Esophagus muscularis mucosa (tissue), 4 donors: Measurements from ENCODE around the gene COL4A1. TPM values are rescaled to one million over a fixed set of nuclear protein-coding genes. Genes with fewer than 3 reads are reported as not detected.
A peak's percentile ranks its signal among the peaks of the same experiment; 100 is the strongest.

ENCODE experiments used
- DNase-seq: peaks from one replicate; pipeline ENCODE4 v3.0.0-alpha.2; 2017; ENCODE audit errors: extremely low spot score
- H3K27ac ChIP-seq, 4 donors: fragments of 200-600 bp; sonication (generic); replicated peaks in 1 of 4; 1 replicate in 3 of 4; 2 replicates in 1 of 4; pipeline ENCODE4 v1.5.1; 2016 to 2019; ENCODE audit warnings: mild to moderate bottlenecking in 1 of 4
- H3K27me3 ChIP-seq, 4 donors: fragments of 200-600 bp; sonication (generic); one replicate each; pipeline versions ENCODE4 v1.5.1 to v1.6.0; 2016 to 2019
- H3K36me3 ChIP-seq, 4 donors: fragments of 200-600 bp; sonication (generic); one replicate each; pipeline ENCODE4 v1.5.1; 2016 to 2019
- H3K4me1 ChIP-seq, 4 donors: fragments of 200-600 bp; sonication (generic); one replicate each; pipeline ENCODE4 v1.5.1; 2016 to 2019
- H3K4me3 ChIP-seq, 4 donors: fragments of 200-600 bp; sonication (generic); 1 replicate in 2 of 4; 2 replicates in 2 of 4; pipeline ENCODE4 v1.5.1; 2016 to 2019; ENCODE audit warnings: mild to moderate bottlenecking in 4 of 4, moderate library complexity in 1 of 4
- H3K9me3 ChIP-seq, 4 donors: fragments of 200-600 bp; sonication (generic); 1 replicate in 3 of 4; 2 replicates in 1 of 4; pipeline ENCODE4 v1.5.1; 2016 to 2019
- EP300 ChIP-seq: sonication (generic); formaldehyde crosslinking; IDR thresholded peaks from one replicate; pipeline ENCODE4 v1.6.1; 2017; ENCODE audit warnings: antibody characterized with exemption
- POLR2A ChIP-seq: fragments of 450-650 bp; IDR thresholded peaks from one replicate; pipeline ENCODE4 v1.6.1; 2017; ENCODE audit warnings: antibody characterized with exemption, moderate library complexity, mild to moderate bottlenecking, low read depth
- POLR2AphosphoS5 ChIP-seq, 2 donors: sonication (generic); formaldehyde crosslinking; IDR thresholded peaks; one replicate each; pipeline ENCODE4 v1.6.1; 2017; ENCODE audit warnings: antibody characterized with exemption in 2 of 2
- WGBS: methylation state at CpG from one replicate; pipeline ENCODE4 v1.1.5; 2018; 5-methylcytosine and 5-hydroxymethylcytosine counted together
- intact Hi-C: fragments of 100-400 bp; cut with DNase I; formaldehyde crosslinking; loops from one replicate; pipeline ENCODE4 v1.15.1; 2023
- total RNA-seq, 4 donors: library from RNA; depleted of rRNA; stranded (reverse); fragments of >200 nt; gene quantifications; one replicate each; pipeline versions ENCODE4 v1.1.0 to v1.2.1, GENCODE V29; 2016
- TF ChIP-seq, protein P1 (sequence below), 3 experiments: fragments of 200-600 bp in 2 of 3; fragments of 450-650 bp in 1 of 3; sonication (generic) in 2 of 3; IDR thresholded peaks; one replicate each; pipeline ENCODE4 v1.5.1; 2017 to 2019; ENCODE audit warnings: antibody characterized with exemption in 3 of 3, mild to moderate bottlenecking in 2 of 3, moderate library complexity in 1 of 3

COL4A1 gene
- total RNA-seq, 4 donors from 2014 or later: 328 to 578 (median 405) TPM

DNA sequence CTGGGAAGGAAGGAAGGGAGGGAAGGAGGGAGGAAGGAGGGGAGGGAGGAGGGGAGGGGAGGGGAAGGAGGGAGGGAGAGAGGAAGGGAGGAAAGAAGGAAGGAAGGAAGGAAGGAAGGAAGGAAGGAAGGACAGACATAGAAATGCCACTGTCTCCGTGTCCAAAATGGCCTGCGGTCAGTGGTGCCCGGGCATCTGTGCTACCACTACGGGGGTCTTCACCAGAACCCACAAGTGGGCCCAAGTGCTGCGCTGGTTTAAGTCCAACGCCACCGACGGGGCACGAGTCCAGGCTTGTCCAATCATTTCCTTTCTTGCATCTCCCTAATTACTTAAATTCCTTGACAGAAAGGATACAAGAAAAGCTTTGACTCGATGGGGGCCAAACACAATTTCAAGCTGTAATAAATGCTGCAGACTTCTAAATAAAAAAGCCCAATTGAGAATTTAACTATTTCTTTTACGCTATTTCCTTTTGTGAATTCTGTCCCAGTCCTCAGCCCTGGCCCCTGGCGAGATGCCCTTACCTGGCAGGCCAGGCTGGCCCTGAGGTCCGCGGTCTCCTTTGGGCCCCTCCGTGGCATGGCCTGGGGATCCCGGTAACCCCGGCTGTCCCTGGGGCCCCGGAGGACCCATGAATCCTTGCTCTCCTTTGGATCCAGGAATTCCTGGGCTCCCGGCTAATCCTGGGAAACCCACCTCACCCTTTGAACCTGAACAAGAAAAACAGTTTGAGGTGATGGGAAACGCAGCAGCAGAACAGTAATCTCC, 136.8 kb downstream of the COL4A1 start:
- intact Hi-C loops: no loop called here
- H3K9me3 ChIP-seq: no peaks in the 10 kb centered on the region
- peaks cover 67 to 100% (median 98%) of the 10 kb centered on the region in 4 donors for H3K36me3 ChIP-seq
- no peak for DNase-seq
- TF ChIP-seq POLR2AphosphoS5 (IDR thresholded peaks at IDR 0.05) (no peak), POLR2A (no peak), EP300 (no peak)
- TF ChIP-seq, protein P1, sequence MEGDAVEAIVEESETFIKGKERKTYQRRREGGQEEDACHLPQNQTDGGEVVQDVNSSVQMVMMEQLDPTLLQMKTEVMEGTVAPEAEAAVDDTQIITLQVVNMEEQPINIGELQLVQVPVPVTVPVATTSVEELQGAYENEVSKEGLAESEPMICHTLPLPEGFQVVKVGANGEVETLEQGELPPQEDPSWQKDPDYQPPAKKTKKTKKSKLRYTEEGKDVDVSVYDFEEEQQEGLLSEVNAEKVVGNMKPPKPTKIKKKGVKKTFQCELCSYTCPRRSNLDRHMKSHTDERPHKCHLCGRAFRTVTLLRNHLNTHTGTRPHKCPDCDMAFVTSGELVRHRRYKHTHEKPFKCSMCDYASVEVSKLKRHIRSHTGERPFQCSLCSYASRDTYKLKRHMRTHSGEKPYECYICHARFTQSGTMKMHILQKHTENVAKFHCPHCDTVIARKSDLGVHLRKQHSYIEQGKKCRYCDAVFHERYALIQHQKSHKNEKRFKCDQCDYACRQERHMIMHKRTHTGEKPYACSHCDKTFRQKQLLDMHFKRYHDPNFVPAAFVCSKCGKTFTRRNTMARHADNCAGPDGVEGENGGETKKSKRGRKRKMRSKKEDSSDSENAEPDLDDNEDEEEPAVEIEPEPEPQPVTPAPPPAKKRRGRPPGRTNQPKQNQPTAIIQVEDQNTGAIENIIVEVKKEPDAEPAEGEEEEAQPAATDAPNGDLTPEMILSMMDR (IDR thresholded peaks at IDR 0.05): no peak
- H3K27ac ChIP-seq: peak overlapping the region in 3 of 4 donors; percentile 20 to 46 (median 25)
- WGBS: 83% methylated on average over 20 of the region's 20 CpGs
- H3K4me1 ChIP-seq: peaks cover 0 to 12% (median 4%) of the 10 kb centered on the region in 4 donors
- no peaks in the 10 kb centered on the region for H3K27me3 ChIP-seq
- no peak overlapping the region for H3K4me3 ChIP-seq

- Histone ChIP-seq H3K36me3 (peaks cover 67 to 100% (median 98%) of the 10 kb centered on the region in 4 donors), H3K4me1 (peaks cover 0 to 12% (median 4%) of the 10 kb centered on the region in 4 donors), H3K27ac (peak overlapping the region; percentile 7 to 46 (median 19)), H3K27me3 (no peaks in the 10 kb centered on the region), H3K9me3 (no peaks in the 10 kb centered on the region), H3K4me3 (no peak overlapping the region)
- WGBS: 57% methylated on average over 4 of the region's 4 CpGs
- intact Hi-C loops: loop anchor here (5.0 kb wide), 1 partner anchor 33 kb away; no protein-coding TSS in a partner anchor
- no peak for TF ChIP-seq POLR2A
- no peak for TF ChIP-seq EP300
- TF ChIP-seq, protein P1 (IDR thresholded peaks at IDR 0.05): no peak
- TF ChIP-seq POLR2AphosphoS5 (IDR thresholded peaks at IDR 0.05): no peak
- no peak for DNase-seq
Measured at GRCh38 chr13:110168999-110169933, 137.7 kb downstream of the COL4A1 start.

- Histone ChIP-seq H3K27me3 (no peaks in the 10 kb centered on the region), H3K4me3 (no peak overlapping the region), H3K27ac (no peak overlapping the region), H3K36me3 (peaks cover 66 to 100% (median 98%) of the 10 kb centered on the region in 4 donors), H3K9me3 (no peaks in the 10 kb centered on the region), H3K4me1 (peaks cover 0 to 12% (median 4%) of the 10 kb centered on the region in 4 donors)
- whole genome bisulfite sequencing: 77% methylated on average over 4 of the region's 4 CpGs
- intact Hi-C loops: loop anchor here (5.0 kb wide), 1 partner anchor 36 kb away; no protein-coding TSS in a partner anchor
- no peak for DNase-seq
- TF ChIP-seq, protein P1 (IDR thresholded peaks at IDR 0.05): no peak
- no peak for TF ChIP-seq POLR2AphosphoS5 (IDR thresholded peaks at IDR 0.05)
- no peak for TF ChIP-seq POLR2A
- TF ChIP-seq EP300: no peak
Measured at GRCh38 chr13:110166598-110166997, 140.4 kb downstream of the COL4A1 start.

- Histone ChIP-seq H3K4me3 (no peak overlapping the region), H3K4me1 (peaks cover 0 to 3% (median 2%) of the 10 kb centered on the region in 4 donors), H3K27me3 (no peaks in the 10 kb centered on the region), H3K9me3 (no peaks in the 10 kb centered on the region), H3K27ac (no peak overlapping the region), H3K36me3 (peaks cover 70 to 100% (median 97%) of the 10 kb centered on the region in 4 donors)
- TF ChIP-seq POLR2A (no peak), EP300 (no peak), POLR2AphosphoS5 (IDR thresholded peaks at IDR 0.05) (no peak)
- TF ChIP-seq, protein P1 (IDR thresholded peaks at IDR 0.05): no peak
- 80% methylated on average over 8 of the region's 8 CpGs for WGBS
- intact Hi-C loops: loop anchor here (5.0 kb wide), 1 partner anchor 38 kb away; no protein-coding TSS in a partner anchor
- DNase-seq: no peak
Measured at GRCh38 chr13:110164706-110165105, 142.3 kb downstream of the COL4A1 start.
